Caco-2 (cell line): ENCODE measurements around the gene CTXND1. TPM values are rescaled to one million over a fixed set of nuclear protein-coding genes. Genes with fewer than 3 reads are reported as not detected.

Source experiments
- BruUV-seq: library from RNA; stranded (reverse); fragments of 400-500 nt; replicated peaks from 2 replicates; lab custom pipeline; 2021; lab: Mats Ljungman, UMichigan
- CTCF ChIA-PET: fragments of 300-600 bp; sonication (Branson Sonifier 250); formaldehyde crosslinking; loops from one replicate; lab custom pipeline; 2022; ENCODE audit warnings: antibody characterized with exemption; lab: Charles Lee
- POLR2A ChIA-PET: fragments of 300-600 bp; sonication (Branson Sonifier 250); formaldehyde crosslinking; loops from one replicate; lab custom pipeline; 2022; ENCODE audit warnings: antibody characterized with exemption; lab: Charles Lee
- DNase-seq, 2 experiments: peaks; one replicate each; pipeline versions ENCODE4 v3.0.0 to v3.0.0-alpha.2; 2020 to 2022
- H3K27me3 ChIP-seq: replicated peaks from 2 replicates; pipeline ENCODE4 v1.6.0; 2011; ENCODE audit warnings: low read length; ENCODE audit not compliant: control insufficient read depth, insufficient read depth
- H3K36me3 ChIP-seq: 2 replicates; pipeline ENCODE4 v1.5.1; 2011; ENCODE audit warnings: low read length; ENCODE audit not compliant: control insufficient read depth, insufficient read depth
- H3K4me1 ChIP-seq: fragments of 250-450 bp; sonication (Bioruptor Pico); 2 replicates; pipeline ENCODE4 v1.5.1; 2020; ENCODE audit warnings: mild to moderate bottlenecking
- H3K4me3 ChIP-seq: 2 replicates; pipeline ENCODE4 v1.5.1; 2011; ENCODE audit warnings: low read depth, mild to moderate bottlenecking, control low read depth, low read length
- H3K9me3 ChIP-seq: fragments of 250-450 bp; sonication (Bioruptor Pico); 2 replicates; pipeline ENCODE4 v1.5.1; 2020; ENCODE audit warnings: mild to moderate bottlenecking, moderate library complexity
- H3K27ac Mint-ChIP-seq: one replicate; pipeline ENCODE4 v1.8.0; 2022; ENCODE audit warnings: mixed read lengths; ENCODE audit not compliant: unreplicated experiment
- H3K27me3 Mint-ChIP-seq: one replicate; pipeline ENCODE4 v1.8.0; 2022; ENCODE audit warnings: mixed read lengths; ENCODE audit not compliant: insufficient read depth, unreplicated experiment
- H3K36me3 Mint-ChIP-seq: one replicate; pipeline ENCODE4 v1.8.0; 2022; ENCODE audit warnings: mild to moderate bottlenecking, mixed read lengths; ENCODE audit not compliant: insufficient read depth, unreplicated experiment
- H3K4me1 Mint-ChIP-seq: one replicate; pipeline ENCODE4 v1.8.0; 2022; ENCODE audit warnings: low read depth, mixed read lengths; ENCODE audit not compliant: unreplicated experiment
- H3K4me3 Mint-ChIP-seq: one replicate; pipeline ENCODE4 v1.8.0; 2022; ENCODE audit warnings: mild to moderate bottlenecking, moderate library complexity, mixed read lengths; ENCODE audit not compliant: unreplicated experiment
- H3K9me3 Mint-ChIP-seq: one replicate; pipeline ENCODE4 v1.8.0; 2022; ENCODE audit warnings: mixed read lengths; ENCODE audit not compliant: unreplicated experiment
- intact Hi-C: fragments of 100-400 bp; cut with micrococcal nuclease; formaldehyde crosslinking; loops from one replicate; pipeline ENCODE4 v1.10.0; 2022; ENCODE audit not compliant: unreplicated experiment
- total RNA-seq: library from RNA; stranded (reverse); gene quantifications from 2 replicates; pipeline ENCODE4 v1.2.3, GENCODE V29; 2022
- TF ChIP-seq, protein P1 (sequence below), 2 experiments: fragments of 200-600 bp in 1 of 2; IDR thresholded peaks; 1 replicate in 1 of 2; 2 replicates in 1 of 2; pipeline versions ENCODE4 v1.5.1 to v1.8.0; 2011 to 2022; ENCODE audit warnings: antibody characterized with exemption in 1 of 2, control low read depth in 1 of 2, inconsistent platforms in 1 of 2, low read depth in 1 of 2, low read length in 1 of 2, mild to moderate bottlenecking in 1 of 2, moderate library complexity in 1 of 2; ENCODE audit not compliant: insufficient read depth in 1 of 2, severe bottlenecking in 1 of 2, unreplicated experiment in 1 of 2

The CTXND1 gene
- total RNA-seq, 1 experiment from 2014 or later = 0.05 TPM

DNA sequence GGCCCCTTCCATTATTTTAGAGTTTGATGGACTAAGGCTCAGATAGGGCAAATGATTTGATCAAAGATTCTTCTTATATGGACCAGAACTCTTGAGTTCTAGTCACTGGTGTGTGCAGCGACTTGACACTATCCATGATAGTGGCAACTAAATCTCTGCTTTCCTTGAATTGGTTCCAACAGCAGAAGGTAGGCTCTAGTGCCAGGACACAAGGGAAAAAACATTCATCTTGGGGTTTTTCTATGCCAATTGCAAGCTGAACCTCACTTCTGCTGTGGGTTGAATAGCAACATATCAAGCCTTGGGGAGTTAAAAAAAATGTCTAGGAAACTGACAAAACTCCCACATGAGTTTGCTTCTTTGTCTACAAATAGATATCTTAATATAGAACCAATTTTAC is 35.1 kb downstream of the CTXND1 start:
- Mint-ChIP-seq H3K36me3 (peaks cover 5% of the 10 kb centered on the region), H3K4me3 (no peak overlapping the region), H3K27me3 (peaks cover 3% of the 10 kb centered on the region), H3K27ac (no peak overlapping the region), H3K4me1 (no peaks in the 10 kb centered on the region), H3K9me3 (peaks cover 14% of the 10 kb centered on the region)
- ChIA-PET CTCF (no interaction called here), POLR2A (no interaction called here)
- no peak for DNase-seq
- Histone ChIP-seq H3K4me1 (no peaks in the 10 kb centered on the region), H3K27me3 (no peaks in the 10 kb centered on the region), H3K9me3 (no peaks in the 10 kb centered on the region; the same call in 1 of the 2 replicates), H3K36me3 (no peaks in the 10 kb centered on the region), H3K4me3 (no peak overlapping the region)
- TF ChIP-seq, protein P1, sequence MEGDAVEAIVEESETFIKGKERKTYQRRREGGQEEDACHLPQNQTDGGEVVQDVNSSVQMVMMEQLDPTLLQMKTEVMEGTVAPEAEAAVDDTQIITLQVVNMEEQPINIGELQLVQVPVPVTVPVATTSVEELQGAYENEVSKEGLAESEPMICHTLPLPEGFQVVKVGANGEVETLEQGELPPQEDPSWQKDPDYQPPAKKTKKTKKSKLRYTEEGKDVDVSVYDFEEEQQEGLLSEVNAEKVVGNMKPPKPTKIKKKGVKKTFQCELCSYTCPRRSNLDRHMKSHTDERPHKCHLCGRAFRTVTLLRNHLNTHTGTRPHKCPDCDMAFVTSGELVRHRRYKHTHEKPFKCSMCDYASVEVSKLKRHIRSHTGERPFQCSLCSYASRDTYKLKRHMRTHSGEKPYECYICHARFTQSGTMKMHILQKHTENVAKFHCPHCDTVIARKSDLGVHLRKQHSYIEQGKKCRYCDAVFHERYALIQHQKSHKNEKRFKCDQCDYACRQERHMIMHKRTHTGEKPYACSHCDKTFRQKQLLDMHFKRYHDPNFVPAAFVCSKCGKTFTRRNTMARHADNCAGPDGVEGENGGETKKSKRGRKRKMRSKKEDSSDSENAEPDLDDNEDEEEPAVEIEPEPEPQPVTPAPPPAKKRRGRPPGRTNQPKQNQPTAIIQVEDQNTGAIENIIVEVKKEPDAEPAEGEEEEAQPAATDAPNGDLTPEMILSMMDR (IDR thresholded peaks at IDR 0.05; ENCODE audit: insufficient read depth in 1 of 2, low read depth in 1 of 2, low read length in 1 of 2, severe bottlenecking in 1 of 2, unreplicated experiment in 1 of 2) = no peak
- intact Hi-C loops = no loop called here
- BruUV-seq = no TSS peak

DNA sequence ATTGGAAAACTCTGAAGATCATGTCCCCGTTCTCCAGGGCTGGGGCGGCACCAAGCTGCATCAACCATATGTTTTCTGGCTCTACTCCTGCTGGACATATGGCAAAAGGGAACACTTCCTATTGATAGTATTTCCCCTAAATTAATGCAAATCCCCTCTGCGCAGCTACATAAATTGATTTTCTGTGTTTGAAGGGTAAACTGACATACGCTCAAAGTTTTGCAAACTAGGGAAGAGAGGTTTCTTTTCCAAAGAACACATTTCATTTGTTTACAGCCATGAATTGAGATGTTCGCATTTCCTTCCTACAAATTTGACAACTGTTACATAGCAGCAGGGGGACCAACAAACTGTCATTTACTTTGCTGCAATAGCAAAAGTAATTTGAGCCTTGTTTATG is 35.9 kb downstream of the CTXND1 start:
- POLR2A ChIA-PET = no interaction called here

DNA sequence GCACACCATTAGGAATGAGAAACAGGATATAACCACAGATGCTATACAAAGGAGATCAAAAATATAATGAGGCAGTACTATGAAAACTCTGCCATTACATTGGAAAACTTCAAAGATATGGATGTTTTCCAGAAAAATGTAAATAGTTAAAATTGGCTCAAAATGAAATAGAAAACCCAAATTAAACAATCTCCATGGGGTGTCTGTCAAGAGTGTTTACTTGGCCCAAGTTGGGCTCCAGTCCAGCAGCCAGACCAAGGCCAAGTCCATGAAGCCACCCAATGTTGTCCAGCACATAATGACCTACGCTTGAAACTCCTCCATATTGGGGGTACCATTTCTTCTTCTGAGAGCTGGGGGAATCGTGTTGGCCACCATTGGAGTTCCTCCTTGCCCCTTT is 37.1 kb downstream of the CTXND1 start:
- Mint-ChIP-seq H3K4me3 (no peak overlapping the region), H3K4me1 (no peaks in the 10 kb centered on the region), H3K27me3 (peaks cover 3% of the 10 kb centered on the region), H3K27ac (no peak overlapping the region), H3K9me3 (peaks cover 14% of the 10 kb centered on the region), H3K36me3 (peaks cover 5% of the 10 kb centered on the region)
- POLR2A ChIA-PET = no interaction called here
- BruUV-seq = no TSS peak
- intact Hi-C loops = no loop called here
- H3K4me1 ChIP-seq = no peaks in the 10 kb centered on the region
- no peaks in the 10 kb centered on the region; the same call in 1 of the 2 replicates for H3K9me3 ChIP-seq
- no peaks in the 10 kb centered on the region for H3K27me3 ChIP-seq
- TF ChIP-seq, protein P1 (IDR thresholded peaks at IDR 0.05; ENCODE audit: insufficient read depth in 1 of 2, low read depth in 1 of 2, low read length in 1 of 2, severe bottlenecking in 1 of 2, unreplicated experiment in 1 of 2) = no peak
- H3K36me3 ChIP-seq = no peaks in the 10 kb centered on the region
- no peak overlapping the region for H3K4me3 ChIP-seq
- CTCF ChIA-PET = no interaction called here
- DNase-seq = no peak

More for the DNA sequence above, 35.9 kb downstream of the CTXND1 start:
- TF ChIP-seq, protein P1 (IDR thresholded peaks at IDR 0.05; ENCODE audit: insufficient read depth in 1 of 2, low read depth in 1 of 2, low read length in 1 of 2, severe bottlenecking in 1 of 2, unreplicated experiment in 1 of 2) = no peak
- CTCF ChIA-PET = no interaction called here
- Histone ChIP-seq H3K4me3 (no peak overlapping the region), H3K9me3 (no peaks in the 10 kb centered on the region; the same call in 1 of the 2 replicates), H3K27me3 (no peaks in the 10 kb centered on the region), H3K36me3 (no peaks in the 10 kb centered on the region), H3K4me1 (no peaks in the 10 kb centered on the region)
- Mint-ChIP-seq H3K4me1 (no peaks in the 10 kb centered on the region), H3K4me3 (no peak overlapping the region), H3K36me3 (peaks cover 5% of the 10 kb centered on the region), H3K27me3 (peaks cover 3% of the 10 kb centered on the region), H3K9me3 (peaks cover 14% of the 10 kb centered on the region), H3K27ac (no peak overlapping the region)
- DNase-seq = no peak
- no TSS peak for BruUV-seq
- intact Hi-C loops = no loop called here
